HepG2 (cell line): ENCODE data around the gene MTSS2. TPM values are rescaled to one million over a fixed set of nuclear protein-coding genes. Genes with fewer than 3 reads are reported as not detected.
A peak's percentile ranks its signal among the peaks of the same experiment; 100 is the strongest.

Experiments used
- AGO1 ChIP-seq: fragments of 200-400 bp; formaldehyde crosslinking; IDR thresholded peaks from 2 replicates; pipeline ENCODE4 v1.6.1; 2017; ENCODE audit warnings: mild to moderate bottlenecking, low read depth, low read length, moderate library complexity; ENCODE audit not compliant: poor library complexity, severe bottlenecking
- ASH2L ChIP-seq: fragments of 300-600, 200-600 bp; sonication (generic); IDR thresholded peaks from 2 replicates; pipeline ENCODE4 v1.7.0; 2017; ENCODE audit warnings: low read depth, mild to moderate bottlenecking, moderate library complexity, mixed read lengths, low read length; ENCODE audit not compliant: insufficient read length
- EZH2 ChIP-seq: conservative IDR thresholded peaks from 2 replicates; pipeline ENCODE4 v1.6.1; 2012; ENCODE audit warnings: mild to moderate bottlenecking, low read depth, low read length, moderate library complexity
- KAT2B ChIP-seq: fragments of 150-350 bp; IDR thresholded peaks from 2 replicates; pipeline ENCODE4 v1.6.1; 2014; ENCODE audit warnings: low read depth, low read length, borderline replicate concordance
- SPEN ChIP-seq: sonication (generic); formaldehyde crosslinking; IDR thresholded peaks from 2 replicates; pipeline ENCODE4 v1.5.1; 2020; ENCODE audit warnings: low read depth, mild to moderate bottlenecking, missing genetic modification reagents
- ZNF354B ChIP-seq: sonication (generic); formaldehyde crosslinking; IDR thresholded peaks from 2 replicates; pipeline ENCODE4 v1.8.0; 2022; ENCODE audit warnings: mild to moderate bottlenecking, missing genetic modification reagents
- ZNF451 ChIP-seq: sonication (generic); formaldehyde crosslinking; IDR thresholded peaks from 2 replicates; pipeline ENCODE4 v1.5.0; 2020; ENCODE audit warnings: mild to moderate bottlenecking, missing genetic modification reagents
- ZNF556 ChIP-seq: sonication (generic); formaldehyde crosslinking; IDR thresholded peaks from 2 replicates; pipeline ENCODE4 v1.4.0; 2020; ENCODE audit warnings: mild to moderate bottlenecking, missing genetic modification reagents, borderline replicate concordance
- ZNF652 ChIP-seq: IDR thresholded peaks from 2 replicates; pipeline ENCODE4 v1.6.1; 2016; ENCODE audit warnings: low read depth, borderline replicate concordance
- polyA plus RNA-seq, 8 experiments: library from polyadenylated mRNA; depleted of rRNA in 3 of 8; stranded (reverse) in 7 of 8; unstranded in 1 of 8; fragments of >200 nt; fragmentation: Illumina TruSeq in 4 of 8; extraction: Trizol in 4 of 8; gene quantifications; 2 replicates each; pipeline versions ENCODE4 v1.2.1 to v1.2.3, GENCODE V29; 2011 to 2016; ENCODE audit warnings: low read depth in 4 of 8, missing spikeins in 1 of 8, mixed read lengths in 1 of 8; ENCODE audit not compliant: insufficient read depth in 1 of 8
- total RNA-seq, 5 experiments: library from RNA; depleted of rRNA; stranded (reverse); fragments of >200 nt; fragmentation: Illumina TruSeq; extraction: Trizol; gene quantifications; 2 replicates each; pipeline ENCODE4 v1.2.3, GENCODE V29; 2016; ENCODE audit warnings: low read depth in 1 of 5
- TF ChIP-seq, protein P1 (sequence below), 2 experiments: sonication (generic) in 1 of 2; formaldehyde crosslinking in 1 of 2; IDR thresholded peaks; 2 replicates each; pipeline versions ENCODE4 v1.4.0 to v1.6.1; 2018 to 2020; ENCODE audit warnings: missing genetic modification reagents in 2 of 2, borderline replicate concordance in 1 of 2, low read depth in 1 of 2, mild to moderate bottlenecking in 1 of 2, missing biosample characterization in 1 of 2
- TF ChIP-seq, protein P2 (sequence below): fragments of 450-650 bp; IDR thresholded peaks from 2 replicates; pipeline ENCODE4 v1.6.1; 2016
- TF ChIP-seq, protein P3 (sequence below): sonication (generic); formaldehyde crosslinking; IDR thresholded peaks from 2 replicates; pipeline ENCODE4 v1.8.0; 2022; ENCODE audit warnings: missing genetic modification reagents, mild to moderate bottlenecking, inconsistent platforms, borderline replicate concordance
- TF ChIP-seq, protein P4 (sequence below): sonication (generic); formaldehyde crosslinking; IDR thresholded peaks from 2 replicates; pipeline ENCODE4 v1.4.0; 2020; ENCODE audit warnings: missing genetic modification reagents, borderline replicate concordance
- TF ChIP-seq, protein P5 (sequence below): sonication (generic); formaldehyde crosslinking; IDR thresholded peaks from 2 replicates; pipeline ENCODE4 v1.5.0; 2020; ENCODE audit warnings: mild to moderate bottlenecking, missing genetic modification reagents, borderline replicate concordance
- TF ChIP-seq, protein P6 (sequence below): sonication (generic); formaldehyde crosslinking; conservative IDR thresholded peaks from 2 replicates; pipeline ENCODE4 v1.8.1; 2023; ENCODE audit warnings: missing genetic modification reagents

MTSS2 gene
- total and polyA plus RNA-seq, 2 of the 13 experiments (the other 11 are each of a cell fraction or from before 2014, with no cell fraction given), result 132 to 242 TPM

DNA sequence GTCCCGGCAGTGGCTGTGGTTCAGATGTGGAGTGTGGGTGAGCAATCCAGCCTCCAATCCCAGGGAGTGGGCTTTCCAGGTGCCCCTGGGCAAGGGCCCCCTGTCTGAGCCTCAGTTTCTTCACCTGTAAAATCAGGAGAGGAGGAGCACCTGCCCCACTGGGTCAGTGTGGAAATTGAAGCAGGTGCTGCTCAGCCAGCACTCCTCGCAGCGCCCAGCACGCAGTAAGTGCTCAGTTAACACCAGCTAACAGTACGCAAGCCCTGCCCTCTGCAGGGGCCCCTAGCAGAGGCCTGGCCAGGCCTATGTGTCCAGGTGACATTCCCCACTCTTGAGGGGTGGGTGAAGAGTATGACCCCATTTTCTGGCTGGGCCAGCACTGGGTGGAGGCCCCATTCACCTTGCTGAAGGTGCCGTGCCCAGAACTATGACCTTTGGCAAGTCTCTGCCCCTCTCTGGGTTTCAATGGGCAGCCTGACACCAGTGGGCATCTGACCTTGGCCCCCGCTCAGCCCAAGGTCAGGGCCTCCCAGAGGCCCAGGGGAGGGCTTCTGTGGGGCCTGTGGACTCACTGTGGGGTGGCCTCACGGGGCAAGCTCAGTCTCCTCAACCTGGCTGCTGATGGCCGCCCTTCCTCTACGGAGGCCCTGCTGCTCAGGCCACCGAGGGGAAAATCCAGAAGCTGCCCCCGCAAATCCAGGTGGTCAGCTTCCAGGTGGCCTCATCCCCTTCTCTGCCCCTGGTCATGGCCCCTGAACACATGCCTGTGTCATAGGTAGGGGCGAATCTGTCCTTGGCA is 2.5 kb downstream of the MTSS2 start (continued):
- TF ChIP-seq, protein P1, sequence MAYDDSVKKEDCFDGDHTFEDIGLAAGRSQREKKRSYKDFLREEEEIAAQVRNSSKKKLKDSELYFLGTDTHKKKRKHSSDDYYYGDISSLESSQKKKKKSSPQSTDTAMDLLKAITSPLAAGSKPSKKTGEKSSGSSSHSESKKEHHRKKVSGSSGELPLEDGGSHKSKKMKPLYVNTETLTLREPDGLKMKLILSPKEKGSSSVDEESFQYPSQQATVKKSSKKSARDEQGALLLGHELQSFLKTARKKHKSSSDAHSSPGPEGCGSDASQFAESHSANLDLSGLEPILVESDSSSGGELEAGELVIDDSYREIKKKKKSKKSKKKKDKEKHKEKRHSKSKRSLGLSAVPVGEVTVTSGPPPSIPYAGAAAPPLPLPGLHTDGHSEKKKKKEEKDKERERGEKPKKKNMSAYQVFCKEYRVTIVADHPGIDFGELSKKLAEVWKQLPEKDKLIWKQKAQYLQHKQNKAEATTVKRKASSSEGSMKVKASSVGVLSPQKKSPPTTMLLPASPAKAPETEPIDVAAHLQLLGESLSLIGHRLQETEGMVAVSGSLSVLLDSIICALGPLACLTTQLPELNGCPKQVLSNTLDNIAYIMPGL (CRISPR knock-in tag; IDR thresholded peaks at IDR 0.05; ENCODE audit: borderline replicate concordance in 1 of 2, low read depth in 1 of 2), result peak in 1 of 2 experiments; percentile 46; a peak in 2 of 4 replicates
- no peak for TF ChIP-seq ZNF556 (CRISPR knock-in tag)
- no peak for TF ChIP-seq SPEN (CRISPR knock-in tag)
- TF ChIP-seq ASH2L, result no peak
- TF ChIP-seq KAT2B, result no peak
- TF ChIP-seq ZNF652 (CRISPR knock-in tag), result no peak
- TF ChIP-seq, protein P2, sequence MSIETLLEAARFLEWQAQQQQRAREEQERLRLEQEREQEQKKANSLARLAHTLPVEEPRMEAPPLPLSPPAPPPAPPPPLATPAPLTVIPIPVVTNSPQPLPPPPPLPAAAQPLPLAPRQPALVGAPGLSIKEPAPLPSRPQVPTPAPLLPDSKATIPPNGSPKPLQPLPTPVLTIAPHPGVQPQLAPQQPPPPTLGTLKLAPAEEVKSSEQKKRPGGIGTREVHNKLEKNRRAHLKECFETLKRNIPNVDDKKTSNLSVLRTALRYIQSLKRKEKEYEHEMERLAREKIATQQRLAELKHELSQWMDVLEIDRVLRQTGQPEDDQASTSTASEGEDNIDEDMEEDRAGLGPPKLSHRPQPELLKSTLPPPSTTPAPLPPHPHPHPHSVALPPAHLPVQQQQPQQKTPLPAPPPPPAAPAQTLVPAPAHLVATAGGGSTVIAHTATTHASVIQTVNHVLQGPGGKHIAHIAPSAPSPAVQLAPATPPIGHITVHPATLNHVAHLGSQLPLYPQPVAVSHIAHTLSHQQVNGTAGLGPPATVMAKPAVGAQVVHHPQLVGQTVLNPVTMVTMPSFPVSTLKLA, result no peak
- TF ChIP-seq, protein P3, sequence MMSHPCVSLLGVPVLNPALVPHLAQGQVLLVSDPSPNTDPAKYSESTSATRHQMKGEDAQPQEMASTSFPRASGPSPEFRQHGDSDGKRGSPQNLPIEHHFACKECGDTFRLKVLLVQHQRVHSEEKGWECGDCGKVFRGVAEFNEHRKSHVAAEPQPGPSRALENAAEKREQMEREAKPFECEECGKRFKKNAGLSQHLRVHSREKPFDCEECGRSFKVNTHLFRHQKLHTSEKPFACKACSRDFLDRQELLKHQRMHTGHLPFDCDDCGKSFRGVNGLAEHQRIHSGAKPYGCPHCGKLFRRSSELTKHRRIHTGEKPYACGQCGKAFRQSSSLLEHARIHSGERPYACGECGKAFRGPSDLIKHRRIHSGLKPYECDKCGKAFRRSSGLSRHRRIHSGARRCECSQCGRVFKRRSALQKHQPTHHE (CRISPR knock-in tag), result no peak
- TF ChIP-seq, protein P4, sequence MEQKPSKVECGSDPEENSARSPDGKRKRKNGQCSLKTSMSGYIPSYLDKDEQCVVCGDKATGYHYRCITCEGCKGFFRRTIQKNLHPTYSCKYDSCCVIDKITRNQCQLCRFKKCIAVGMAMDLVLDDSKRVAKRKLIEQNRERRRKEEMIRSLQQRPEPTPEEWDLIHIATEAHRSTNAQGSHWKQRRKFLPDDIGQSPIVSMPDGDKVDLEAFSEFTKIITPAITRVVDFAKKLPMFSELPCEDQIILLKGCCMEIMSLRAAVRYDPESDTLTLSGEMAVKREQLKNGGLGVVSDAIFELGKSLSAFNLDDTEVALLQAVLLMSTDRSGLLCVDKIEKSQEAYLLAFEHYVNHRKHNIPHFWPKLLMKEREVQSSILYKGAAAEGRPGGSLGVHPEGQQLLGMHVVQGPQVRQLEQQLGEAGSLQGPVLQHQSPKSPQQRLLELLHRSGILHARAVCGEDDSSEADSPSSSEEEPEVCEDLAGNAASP (CRISPR knock-in tag), result no peak; the same call in 1 of the 2 replicates
- peak; percentile 80 for TF ChIP-seq AGO1
- TF ChIP-seq EZH2, result no peak
- TF ChIP-seq ZNF451 (CRISPR knock-in tag), result peak; percentile 67; the same call in 1 of the 2 replicates
- TF ChIP-seq ZNF354B, result no peak
- TF ChIP-seq, protein P5, sequence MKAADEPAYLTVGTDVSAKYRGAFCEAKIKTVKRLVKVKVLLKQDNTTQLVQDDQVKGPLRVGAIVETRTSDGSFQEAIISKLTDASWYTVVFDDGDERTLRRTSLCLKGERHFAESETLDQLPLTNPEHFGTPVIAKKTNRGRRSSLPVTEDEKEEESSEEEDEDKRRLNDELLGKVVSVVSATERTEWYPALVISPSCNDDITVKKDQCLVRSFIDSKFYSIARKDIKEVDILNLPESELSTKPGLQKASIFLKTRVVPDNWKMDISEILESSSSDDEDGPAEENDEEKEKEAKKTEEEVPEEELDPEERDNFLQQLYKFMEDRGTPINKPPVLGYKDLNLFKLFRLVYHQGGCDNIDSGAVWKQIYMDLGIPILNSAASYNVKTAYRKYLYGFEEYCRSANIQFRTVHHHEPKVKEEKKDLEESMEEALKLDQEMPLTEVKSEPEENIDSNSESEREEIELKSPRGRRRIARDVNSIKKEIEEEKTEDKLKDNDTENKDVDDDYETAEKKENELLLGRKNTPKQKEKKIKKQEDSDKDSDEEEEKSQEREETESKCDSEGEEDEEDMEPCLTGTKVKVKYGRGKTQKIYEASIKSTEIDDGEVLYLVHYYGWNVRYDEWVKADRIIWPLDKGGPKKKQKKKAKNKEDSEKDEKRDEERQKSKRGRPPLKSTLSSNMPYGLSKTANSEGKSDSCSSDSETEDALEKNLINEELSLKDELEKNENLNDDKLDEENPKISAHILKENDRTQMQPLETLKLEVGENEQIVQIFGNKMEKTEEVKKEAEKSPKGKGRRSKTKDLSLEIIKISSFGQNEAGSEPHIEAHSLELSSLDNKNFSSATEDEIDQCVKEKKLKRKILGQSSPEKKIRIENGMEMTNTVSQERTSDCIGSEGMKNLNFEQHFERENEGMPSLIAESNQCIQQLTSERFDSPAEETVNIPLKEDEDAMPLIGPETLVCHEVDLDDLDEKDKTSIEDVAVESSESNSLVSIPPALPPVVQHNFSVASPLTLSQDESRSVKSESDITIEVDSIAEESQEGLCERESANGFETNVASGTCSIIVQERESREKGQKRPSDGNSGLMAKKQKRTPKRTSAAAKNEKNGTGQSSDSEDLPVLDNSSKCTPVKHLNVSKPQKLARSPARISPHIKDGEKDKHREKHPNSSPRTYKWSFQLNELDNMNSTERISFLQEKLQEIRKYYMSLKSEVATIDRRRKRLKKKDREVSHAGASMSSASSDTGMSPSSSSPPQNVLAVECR (CRISPR knock-in tag), result no peak; the same call in 1 of the 2 replicates
- TF ChIP-seq, protein P6, sequence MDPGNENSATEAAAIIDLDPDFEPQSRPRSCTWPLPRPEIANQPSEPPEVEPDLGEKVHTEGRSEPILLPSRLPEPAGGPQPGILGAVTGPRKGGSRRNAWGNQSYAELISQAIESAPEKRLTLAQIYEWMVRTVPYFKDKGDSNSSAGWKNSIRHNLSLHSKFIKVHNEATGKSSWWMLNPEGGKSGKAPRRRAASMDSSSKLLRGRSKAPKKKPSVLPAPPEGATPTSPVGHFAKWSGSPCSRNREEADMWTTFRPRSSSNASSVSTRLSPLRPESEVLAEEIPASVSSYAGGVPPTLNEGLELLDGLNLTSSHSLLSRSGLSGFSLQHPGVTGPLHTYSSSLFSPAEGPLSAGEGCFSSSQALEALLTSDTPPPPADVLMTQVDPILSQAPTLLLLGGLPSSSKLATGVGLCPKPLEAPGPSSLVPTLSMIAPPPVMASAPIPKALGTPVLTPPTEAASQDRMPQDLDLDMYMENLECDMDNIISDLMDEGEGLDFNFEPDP, result no peak
